SH-SY5Y (cell line): Measurements from ENCODE around the gene AQP1.

Experiments
- GATA2 ChIP-seq: IDR thresholded peaks from 2 replicates; pipeline ENCODE4 v1.6.1; 2011; ENCODE audit warnings: mild to moderate bottlenecking, low read depth, low read length
- GATA3 ChIP-seq: IDR thresholded peaks from 2 replicates; pipeline ENCODE4 v1.6.1; 2011; ENCODE audit warnings: low read depth, mild to moderate bottlenecking, low read length, moderate library complexity

GRCh38 chr7:30965372-30965771 is 53.7 kb downstream of the AQP1 start:
- no peak for TF ChIP-seq GATA2
- no peak for TF ChIP-seq GATA3
